ENCODE measurements around the gene ABLIM3.

- no peak for TF ChIP-seq POLR2A (IDR thresholded peaks at IDR 0.05)
- no peak for TF ChIP-seq CTCF (IDR thresholded peaks at IDR 0.05)
Observed at GRCh38 chr5:149294872-149295829, 153.9 kb downstream of the ABLIM3 start.

All from adrenal gland (tissue), 5 donors.